ENCODE measurements around the gene TOR1AIP2. TPM values are rescaled to one million over a fixed set of nuclear protein-coding genes. Genes with fewer than 3 reads are reported as not detected.
"Not testable (repeated sequence)": the region's sequence is repeated elsewhere in the genome, so short reads cannot be mapped to it uniquely, and the experiment has no call there.

The TOR1AIP2 gene
- total RNA-seq, 4 donors from 2014 or later: 70.1 to 115 (median 86.9) TPM

- no peak overlapping the region for H3K27ac ChIP-seq
- H3K36me3 ChIP-seq: peaks cover 7 to 11% of the 10 kb centered on the region in 2 donors
- intact Hi-C loops (cut with DNase I): no loop called here
- no peak for DNase-seq
- no peaks in the 10 kb centered on the region for H3K4me1 ChIP-seq
- H3K4me3 ChIP-seq (replicated peaks in 1 of 3): no peak overlapping the region
- no peaks in the 10 kb centered on the region for H3K9me3 ChIP-seq
- 88 to 94% methylated on average over 3 of the region's 3 CpGs for WGBS, 2 donors
- TF ChIP-seq CTCF (IDR thresholded peaks at IDR 0.05) (no peak), POLR2A (IDR thresholded peaks at IDR 0.05) (no peak)
- no peaks in the 10 kb centered on the region for H3K27me3 ChIP-seq
Measured at GRCh38 chr1:179860652-179861051, 17.0 kb downstream of the TOR1AIP2 start.

- H3K36me3 ChIP-seq: peaks cover 0 to 4% of the 10 kb centered on the region in 2 donors
- H3K4me1 ChIP-seq: no peaks in the 10 kb centered on the region
- intact Hi-C loops (cut with DNase I): no loop called here
- H3K27ac ChIP-seq: no peak overlapping the region
- no peak for TF ChIP-seq POLR2A (IDR thresholded peaks at IDR 0.05)
- no peak for TF ChIP-seq CTCF (IDR thresholded peaks at IDR 0.05)
- DNase-seq: no peak
- H3K9me3 ChIP-seq: no peaks in the 10 kb centered on the region
- 91 to 95% methylated on average over 4 of the region's 4 CpGs for WGBS, 2 donors
- H3K27me3 ChIP-seq: no peaks in the 10 kb centered on the region
- H3K4me3 ChIP-seq (replicated peaks in 1 of 3): no peak overlapping the region
Measured at GRCh38 chr1:179857009-179857408, 20.6 kb downstream of the TOR1AIP2 start.

- intact Hi-C loops (cut with DNase I): no loop called here
- H3K36me3 ChIP-seq: peaks cover 4 to 7% of the 10 kb centered on the region in 2 donors
- 98% methylated on average over 2 of the region's 2 CpGs for WGBS, 2 donors
Measured at GRCh38 chr1:179856296-179856695, 21.3 kb downstream of the TOR1AIP2 start.

GRCh38 chr1:179855831-179856230 lies 21.8 kb downstream of the TOR1AIP2 start:
- 91 to 97% methylated on average over 4 of the region's 4 CpGs for WGBS, 2 donors
- H3K36me3 ChIP-seq: peaks cover 8 to 12% of the 10 kb centered on the region in 2 donors
- H3K27ac ChIP-seq; H3K4me1 ChIP-seq; H3K4me3 ChIP-seq (replicated peaks in 1 of 3); H3K9me3 ChIP-seq; H3K27me3 ChIP-seq; intact Hi-C loops (cut with DNase I); DNase-seq: not testable (repeated sequence)

More at GRCh38 chr1:179856296-179856695, 21.3 kb downstream of the TOR1AIP2 start:
- Histone ChIP-seq H3K4me1 (no peaks in the 10 kb centered on the region), H3K27ac (no peak overlapping the region), H3K4me3 (replicated peaks in 1 of 3) (no peak overlapping the region), H3K9me3 (no peaks in the 10 kb centered on the region), H3K27me3 (no peaks in the 10 kb centered on the region)
- TF ChIP-seq CTCF (IDR thresholded peaks at IDR 0.05) (no peak), POLR2A (IDR thresholded peaks at IDR 0.05) (no peak)
- DNase-seq: no peak

- no peak overlapping the region for H3K4me3 ChIP-seq (replicated peaks in 1 of 3)
- H3K9me3 ChIP-seq: no peaks in the 10 kb centered on the region
- WGBS, 2 donors: 83 to 95% methylated on average over 1 of the region's 1 CpG
- H3K27ac ChIP-seq: no peak overlapping the region
- DNase-seq: no peak
- H3K36me3 ChIP-seq: peaks cover 14 to 27% of the 10 kb centered on the region in 2 donors
- no peaks in the 10 kb centered on the region for H3K27me3 ChIP-seq
- TF ChIP-seq POLR2A (IDR thresholded peaks at IDR 0.05) (no peak), CTCF (IDR thresholded peaks at IDR 0.05) (no peak)
- intact Hi-C loops (cut with DNase I): no loop called here
- H3K4me1 ChIP-seq: no peaks in the 10 kb centered on the region
Measured at GRCh38 chr1:179853102-179853501, 24.5 kb downstream of the TOR1AIP2 start.

GRCh38 chr1:179848233-179848632 lies 29.4 kb downstream of the TOR1AIP2 start:
- TF ChIP-seq CTCF (IDR thresholded peaks at IDR 0.05): no peak
- TF ChIP-seq POLR2A (IDR thresholded peaks at IDR 0.05): no peak
- H3K36me3 ChIP-seq: peaks cover 26 to 42% of the 10 kb centered on the region in 2 donors
- H3K4me3 ChIP-seq (replicated peaks in 1 of 3): no peak overlapping the region
- intact Hi-C loops (cut with DNase I): no loop called here
- H3K9me3 ChIP-seq: no peaks in the 10 kb centered on the region
- WGBS, 2 donors: 92 to 96% methylated on average over 3 of the region's 3 CpGs
- H3K27ac ChIP-seq: no peak overlapping the region
- H3K27me3 ChIP-seq: no peaks in the 10 kb centered on the region
- no peaks in the 10 kb centered on the region for H3K4me1 ChIP-seq
- no peak for DNase-seq

All from thyroid gland (tissue), 4 donors.